G401 (cell line): ENCODE data around the gene TMEM101. TPM values are rescaled to one million over a fixed set of nuclear protein-coding genes. Genes with fewer than 3 reads are reported as not detected.

Experiments used
- total RNA-seq: library from RNA; depleted of rRNA; stranded (reverse); fragments of >200 nt; shearing (Covaris generic); gene quantifications from 2 replicates; pipeline ENCODE4 v1.2.3, GENCODE V29; 2014; rRNA removed

The TMEM101 gene
- total RNA-seq, 1 experiment from 2014 or later, result 53.3 TPM

Other genes starting within 250 kb of the TMEM101 start
- gene DUSP3, start 236.0 kb downstream of the TMEM101 start, total RNA-seq, result 79.1 and 101 TPM in 2 replicates
- gene CFAP97D1, start 234.5 kb downstream of the TMEM101 start, total RNA-seq, result not detected in 2 replicates
- gene MPP3, start 181.8 kb downstream of the TMEM101 start, total RNA-seq, result 2.1 and 2.2 TPM in 2 replicates
- gene CD300LG, start 167.8 kb downstream of the TMEM101 start, total RNA-seq, result 0.31 TPM in 1 of 2 replicates, not detected in the other
- 58.8 and 82.5 TPM in 2 replicates for gene MPP2, start 107.4 kb downstream of the TMEM101 start, total RNA-seq
- not detected in 2 replicates for gene PPY, start 72.5 kb downstream of the TMEM101 start, total RNA-seq
- not detected in 2 replicates for gene PYY, start 61.0 kb downstream of the TMEM101 start, total RNA-seq
- 2.5 and 4.7 TPM in 2 replicates for gene NAGS, start 10.3 kb downstream of the TMEM101 start, total RNA-seq
- 93.5 and 116 TPM in 2 replicates for gene LSM12, start 51.7 kb upstream of the TMEM101 start, total RNA-seq
- 18.6 and 23.2 TPM in 2 replicates for gene G6PC3, start 55.8 kb upstream of the TMEM101 start, total RNA-seq
- 65.5 and 70.6 TPM in 2 replicates for gene HDAC5, start 108.7 kb upstream of the TMEM101 start, total RNA-seq
- 7.6 and 9.9 TPM in 2 replicates for gene HROB, start 127.0 kb upstream of the TMEM101 start, total RNA-seq
- not detected in 2 replicates for gene ASB16, start 155.7 kb upstream of the TMEM101 start, total RNA-seq
- gene TMUB2, start 172.0 kb upstream of the TMEM101 start, total RNA-seq, result 27.1 and 34.5 TPM in 2 replicates
- gene ATXN7L3, start 184.9 kb upstream of the TMEM101 start, total RNA-seq, result 53.8 and 68.3 TPM in 2 replicates
- 81.4 and 110 TPM in 2 replicates for gene UBTF, start 204.7 kb upstream of the TMEM101 start, total RNA-seq